ENCODE data around the gene NRG3. TPM values are rescaled to one million over a fixed set of nuclear protein-coding genes. Genes with fewer than 3 reads are reported as not detected.
A peak's percentile ranks its signal among the peaks of the same experiment; 100 is the strongest.

The NRG3 gene
- total and polyA plus RNA-seq, 11 donors = 0.11 to 0.41 (median 0.27) TPM; not detected in 7

- Histone ChIP-seq H3K27me3 (no peaks in the 10 kb centered on the region), H3K27ac (no peak overlapping the region), H3K9me3 (no peaks in the 10 kb centered on the region), H3K36me3 (no peaks in the 10 kb centered on the region), H3K4me1 (peaks cover 0 to 3% (median 0%) of the 10 kb centered on the region in 12 donors), H3K4me3 (no peak overlapping the region)
- intact Hi-C loops (cut with DNase I) = no loop called here
- ATAC-seq = no peak
- DNase-seq = no peak
- TF ChIP-seq CTCF (IDR thresholded peaks at IDR 0.05) (no peak), POLR2A (IDR thresholded peaks at IDR 0.05) (no peak)
Observed at GRCh38 chr10:82392533-82392932, 517.5 kb downstream of the NRG3 start.

DNA sequence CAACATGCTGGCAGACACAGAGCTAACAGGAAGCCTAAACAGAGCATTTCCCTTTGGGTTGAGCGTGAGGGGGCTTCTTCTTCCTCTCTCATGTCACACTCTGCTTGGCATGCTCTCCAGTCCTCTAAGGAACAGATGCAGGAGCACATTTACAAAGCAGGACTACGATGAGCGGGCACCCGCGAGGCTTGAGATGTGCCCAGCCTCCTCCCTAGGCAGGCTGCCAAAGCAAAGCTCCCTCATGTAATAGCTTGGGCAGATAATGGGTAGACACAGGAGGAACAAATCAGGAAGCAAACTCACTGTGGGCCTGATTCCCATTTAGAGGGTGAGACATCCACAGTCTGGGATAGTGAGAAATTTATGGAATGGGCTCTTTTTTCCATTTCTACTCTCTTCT, 519.1 kb downstream of the NRG3 start:
- WGBS, 4 donors = 33 to 53% (median 42%) methylated on average over 5 of the region's 5 CpGs
- H3K4me3 ChIP-seq = no peak overlapping the region
- DNase-seq (peak in 2 of 5 donors; percentile 16 to 33), ATAC-seq (peak in 2 of 4 donors; percentile 68 to 74)
- H3K27me3 ChIP-seq = no peaks in the 10 kb centered on the region
- no peak for TF ChIP-seq POLR2A (IDR thresholded peaks at IDR 0.05)
- no peak for TF ChIP-seq CTCF (IDR thresholded peaks at IDR 0.05)
- intact Hi-C loops (cut with DNase I) = no loop called here
- no peaks in the 10 kb centered on the region for H3K9me3 ChIP-seq
- H3K27ac ChIP-seq = no peak overlapping the region
- peaks cover 0 to 3% (median 0%) of the 10 kb centered on the region in 12 donors for H3K4me1 ChIP-seq
- H3K36me3 ChIP-seq = no peaks in the 10 kb centered on the region

- Histone ChIP-seq H3K9me3 (no peaks in the 10 kb centered on the region), H3K27me3 (no peaks in the 10 kb centered on the region), H3K27ac (no peak overlapping the region), H3K36me3 (no peaks in the 10 kb centered on the region), H3K4me3 (no peak overlapping the region), H3K4me1 (peaks cover 0 to 3% (median 0%) of the 10 kb centered on the region in 12 donors)
- WGBS, 4 donors = 88 to 97% (median 92%) methylated on average over 5 of the region's 5 CpGs
- no peak for DNase-seq
- no peak for ATAC-seq
- intact Hi-C loops (cut with DNase I) = no loop called here
- TF ChIP-seq CTCF (IDR thresholded peaks at IDR 0.05) (no peak), POLR2A (IDR thresholded peaks at IDR 0.05) (no peak)
Observed at GRCh38 chr10:82394987-82395386, 520.0 kb downstream of the NRG3 start.

- Histone ChIP-seq H3K4me1 (peaks cover 0 to 3% (median 0%) of the 10 kb centered on the region in 12 donors), H3K4me3 (no peak overlapping the region), H3K27ac (no peak overlapping the region), H3K9me3 (no peaks in the 10 kb centered on the region), H3K36me3 (no peaks in the 10 kb centered on the region), H3K27me3 (no peaks in the 10 kb centered on the region)
- intact Hi-C loops (cut with DNase I) = no loop called here
- DNase-seq (no peak), ATAC-seq (no peak)
- TF ChIP-seq CTCF (IDR thresholded peaks at IDR 0.05) (no peak), POLR2A (IDR thresholded peaks at IDR 0.05) (no peak)
Observed at GRCh38 chr10:82396886-82397285, 521.9 kb downstream of the NRG3 start.
